HepG2 (cell line): ENCODE data around the gene DPP6. TPM values are rescaled to one million over a fixed set of nuclear protein-coding genes. Genes with fewer than 3 reads are reported as not detected.

Experiments used
- ATAC-seq: fragments of 200-7000 bp; cut with Tn5 transposase; 3 replicates; pipeline ENCODE4 v1.9.1; 2020; ENCODE audit warnings: mild to moderate bottlenecking, moderate library complexity
- BruUV-seq: library from RNA; stranded (reverse); fragments of 400-500 nt; replicated peaks from 2 replicates; lab custom pipeline; 2021; lab: Mats Ljungman, UMichigan
- CTCF ChIA-PET: fragments of 300-600 bp; formaldehyde crosslinking; extraction: SDS; loops from one replicate; lab custom pipeline; 2021; ENCODE audit warnings: low total read pairs, inconsistent platforms, low intra/inter-chr PET ratio; lab: Yijun Ruan, JAX
- POLR2A ChIA-PET: fragments of 350-600 bp; sonication (Branson Sonifier 250); formaldehyde crosslinking; loops from one replicate; lab custom pipeline; 2020; ENCODE audit warnings: antibody characterized with exemption, inconsistent platforms; lab: Yijun Ruan, JAX
- DNase-seq: peaks from one replicate; pipeline ENCODE4 v3.0.0-alpha.2; 2015; ENCODE audit warnings: low spot score
- FAIRE-seq: peaks from 3 replicates; lab custom pipeline; 2011; peaks lifted over from hg19 to GRCh38; lab: Jason Lieb, UNC
- H2AFZ ChIP-seq: one replicate; pipeline ENCODE4 v1.6.1; 2011; ENCODE audit warnings: low read length, inconsistent platforms
- H3K27ac ChIP-seq: fragments of 300-600 bp; 3 replicates; pipeline ENCODE4 v1.8.0; 2011; ENCODE audit warnings: mixed run types, mild to moderate bottlenecking, mixed read lengths, low read length, inconsistent platforms; ENCODE audit not compliant: insufficient read depth; ENCODE audit errors: extremely low read length
- H3K27me3 ChIP-seq, 2 experiments: fragments of 200-600 bp in 1 of 2; 2 replicates in 1 of 2; 3 replicates in 1 of 2; pipeline versions ENCODE4 v1.6.0 to v1.8.0; 2011; ENCODE audit warnings: low read length in 2 of 2, mild to moderate bottlenecking in 2 of 2, moderate library complexity in 2 of 2, inconsistent platforms in 1 of 2; ENCODE audit not compliant: insufficient read depth in 2 of 2, control insufficient read depth in 1 of 2
- H3K36me3 ChIP-seq, 2 experiments: fragments of 200-600 bp in 1 of 2; replicated peaks in 1 of 2; 2 replicates in 1 of 2; 3 replicates in 1 of 2; pipeline versions ENCODE4 v1.5.1 to v1.8.0; 2011; ENCODE audit warnings: low read length in 2 of 2, inconsistent platforms in 1 of 2; ENCODE audit not compliant: insufficient read depth in 2 of 2, control insufficient read depth in 1 of 2
- H3K4me1 ChIP-seq: 2 replicates; pipeline ENCODE4 v1.5.1; 2012; ENCODE audit warnings: low read length, inconsistent platforms; ENCODE audit not compliant: insufficient read depth
- H3K4me2 ChIP-seq: 2 replicates; pipeline ENCODE4 v1.6.0; 2011; ENCODE audit warnings: low read depth, low read length, inconsistent platforms
- H3K4me3 ChIP-seq, 3 experiments: fragments of 200-600 bp in 1 of 3; sonication (generic), shearing (Covaris generic) in 1 of 3; replicated peaks in 1 of 3; 2 replicates each; pipeline ENCODE4 v1.5.1; 2011 to 2016; ENCODE audit warnings: low read length in 3 of 3, inconsistent platforms in 2 of 3, low read depth in 2 of 3, mild to moderate bottlenecking in 2 of 3, control low read depth in 1 of 3, mixed read lengths in 1 of 3; ENCODE audit not compliant: insufficient read depth in 1 of 3
- H3K79me2 ChIP-seq: one replicate; pipeline ENCODE4 v1.6.1; 2011; ENCODE audit warnings: low read length, inconsistent platforms; ENCODE audit not compliant: insufficient read depth
- H3K9ac ChIP-seq: 2 replicates; pipeline ENCODE4 v1.6.0; 2011; ENCODE audit warnings: mild to moderate bottlenecking, low read depth, low read length, inconsistent platforms; ENCODE audit not compliant: insufficient read depth
- H3K9me3 ChIP-seq: 2 replicates; pipeline ENCODE4 v1.5.1; 2012; ENCODE audit warnings: mild to moderate bottlenecking, low read length
- H4K20me1 ChIP-seq: 2 replicates; pipeline ENCODE4 v1.6.0; 2011; ENCODE audit warnings: inconsistent platforms, mild to moderate bottlenecking, low read length, moderate library complexity; ENCODE audit not compliant: insufficient read depth
- ESRRA ChIP-seq: sonication (generic); formaldehyde crosslinking; IDR thresholded peaks from 2 replicates; pipeline ENCODE4 v1.5.1; 2020; ENCODE audit warnings: mild to moderate bottlenecking, low read depth, missing genetic modification reagents
- STAG1 ChIP-seq: sonication (generic); formaldehyde crosslinking; IDR thresholded peaks from 2 replicates; pipeline ENCODE4 v1.4.0; 2020; ENCODE audit warnings: missing genetic modification reagents
- XRCC5 ChIP-seq: fragments of 200-400 bp; formaldehyde crosslinking; optimal IDR thresholded peaks from 2 replicates; pipeline ENCODE3; 2017; ENCODE audit warnings: mild to moderate bottlenecking, low read length
- ZNF263 ChIP-seq: sonication (generic); formaldehyde crosslinking; IDR thresholded peaks from 2 replicates; pipeline ENCODE4 v1.4.0; 2020; ENCODE audit warnings: missing genetic modification reagents
- WGBS: methylation state at CpG from one replicate; pipeline ENCODE4 v1.1.6; 2017; ENCODE audit warnings: low lambda C conversion rate; 5-methylcytosine and 5-hydroxymethylcytosine counted together
- in situ Hi-C: cut with HindIII; loops from 2 replicates; pipeline ENCODE4 v1.10.0; 2017; ENCODE audit warnings: low pct_unique_long_range_greater_than_20kb; ENCODE audit not compliant: extremely low pct_ligation_motif_present
- intact Hi-C: fragments of 100-400 bp; cut with micrococcal nuclease; formaldehyde crosslinking; loops from one replicate; pipeline ENCODE4 v1.10.0; 2022; ENCODE audit not compliant: unreplicated experiment
- polyA plus RNA-seq, 8 experiments: library from polyadenylated mRNA; depleted of rRNA in 3 of 8; stranded (reverse) in 7 of 8; unstranded in 1 of 8; fragments of >200 nt; fragmentation: Illumina TruSeq in 4 of 8; extraction: Trizol in 4 of 8; gene quantifications; 2 replicates each; pipeline versions ENCODE4 v1.2.1 to v1.2.3, GENCODE V29; 2011 to 2016; ENCODE audit warnings: low read depth in 4 of 8, missing spikeins in 1 of 8, mixed read lengths in 1 of 8; ENCODE audit not compliant: insufficient read depth in 1 of 8
- total RNA-seq, 5 experiments: library from RNA; depleted of rRNA; stranded (reverse); fragments of >200 nt; fragmentation: Illumina TruSeq; extraction: Trizol; gene quantifications; 2 replicates each; pipeline ENCODE4 v1.2.3, GENCODE V29; 2016; ENCODE audit warnings: low read depth in 1 of 5
- TF ChIP-seq, protein P1 (sequence below): sonication (generic); formaldehyde crosslinking; IDR thresholded peaks from 2 replicates; pipeline ENCODE4 v1.5.0; 2020; ENCODE audit warnings: mild to moderate bottlenecking, missing genetic modification reagents, moderate library complexity
- TF ChIP-seq, protein P2 (sequence below): sonication (generic); formaldehyde crosslinking; IDR thresholded peaks from 2 replicates; pipeline ENCODE4 v1.4.0; 2020; ENCODE audit warnings: missing genetic modification reagents

The DPP6 gene
- total and polyA plus RNA-seq, 2 of the 13 experiments (the other 11 are each of a cell fraction or from before 2014, with no cell fraction given) = not detected

DNA sequence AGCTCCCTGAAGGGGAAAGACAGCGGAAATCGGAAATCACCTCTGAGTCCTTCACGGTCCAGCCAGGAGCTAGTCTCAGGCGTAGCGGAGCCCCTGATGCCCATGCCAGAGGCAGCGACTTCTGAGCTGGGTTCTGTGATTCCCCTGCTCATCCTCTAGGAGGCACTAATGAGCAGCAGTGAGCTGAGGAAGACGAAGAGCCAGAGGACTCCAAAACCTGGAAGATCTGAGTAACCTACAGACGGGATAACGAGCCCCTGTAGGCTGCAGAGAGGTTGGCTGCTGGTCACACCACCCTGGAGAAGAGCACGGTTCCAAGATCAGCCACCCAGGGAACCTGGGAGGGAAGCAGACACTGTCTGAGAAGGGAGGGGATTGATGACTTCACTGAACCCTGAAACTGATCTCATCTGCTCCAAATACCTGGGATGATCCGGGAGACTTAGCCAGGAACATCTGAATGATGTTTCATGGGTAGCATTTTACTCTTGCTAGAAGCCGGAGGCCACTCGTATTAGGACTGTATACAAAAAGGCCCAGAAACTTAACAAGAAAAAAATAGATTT is 646.6 kb downstream of the DPP6 start:
- POLR2A ChIA-PET = no interaction called here
- Histone ChIP-seq H3K27me3 (peaks cover 2 to 27% of the 10 kb centered on the region in 2 experiments; a peak in 3 of 5 replicates), H3K79me2 (no peaks in the 10 kb centered on the region)

More for the DNA sequence above, 646.6 kb downstream of the DPP6 start:
- WGBS = 35% methylated on average over 13 of the region's 13 CpGs
- CTCF ChIA-PET = interaction anchor here (1.1 kb wide), 1 partner anchor 45 kb away, joined by 3 read pairs; no protein-coding TSS in a partner anchor
- Histone ChIP-seq H3K9me3 (no peaks in the 10 kb centered on the region), H3K4me1 (no peaks in the 10 kb centered on the region), H3K4me3 (no peak overlapping the region), H3K9ac (no peak overlapping the region), H3K4me2 (no peak overlapping the region), H3K27ac (no peak overlapping the region), H3K36me3 (no peaks in the 10 kb centered on the region), H2AFZ (no peak overlapping the region), H4K20me1 (no peaks in the 10 kb centered on the region)
- in situ Hi-C loops = no loop called here
- TF ChIP-seq ZNF263 (CRISPR knock-in tag) (no peak), STAG1 (peak; percentile 32; the same call in 1 of the 2 replicates), XRCC5 (peak; percentile 16), ESRRA (no peak)
- TF ChIP-seq, protein P1, sequence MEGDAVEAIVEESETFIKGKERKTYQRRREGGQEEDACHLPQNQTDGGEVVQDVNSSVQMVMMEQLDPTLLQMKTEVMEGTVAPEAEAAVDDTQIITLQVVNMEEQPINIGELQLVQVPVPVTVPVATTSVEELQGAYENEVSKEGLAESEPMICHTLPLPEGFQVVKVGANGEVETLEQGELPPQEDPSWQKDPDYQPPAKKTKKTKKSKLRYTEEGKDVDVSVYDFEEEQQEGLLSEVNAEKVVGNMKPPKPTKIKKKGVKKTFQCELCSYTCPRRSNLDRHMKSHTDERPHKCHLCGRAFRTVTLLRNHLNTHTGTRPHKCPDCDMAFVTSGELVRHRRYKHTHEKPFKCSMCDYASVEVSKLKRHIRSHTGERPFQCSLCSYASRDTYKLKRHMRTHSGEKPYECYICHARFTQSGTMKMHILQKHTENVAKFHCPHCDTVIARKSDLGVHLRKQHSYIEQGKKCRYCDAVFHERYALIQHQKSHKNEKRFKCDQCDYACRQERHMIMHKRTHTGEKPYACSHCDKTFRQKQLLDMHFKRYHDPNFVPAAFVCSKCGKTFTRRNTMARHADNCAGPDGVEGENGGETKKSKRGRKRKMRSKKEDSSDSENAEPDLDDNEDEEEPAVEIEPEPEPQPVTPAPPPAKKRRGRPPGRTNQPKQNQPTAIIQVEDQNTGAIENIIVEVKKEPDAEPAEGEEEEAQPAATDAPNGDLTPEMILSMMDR (CRISPR knock-in tag) = peak; percentile 54
- TF ChIP-seq, protein P2, sequence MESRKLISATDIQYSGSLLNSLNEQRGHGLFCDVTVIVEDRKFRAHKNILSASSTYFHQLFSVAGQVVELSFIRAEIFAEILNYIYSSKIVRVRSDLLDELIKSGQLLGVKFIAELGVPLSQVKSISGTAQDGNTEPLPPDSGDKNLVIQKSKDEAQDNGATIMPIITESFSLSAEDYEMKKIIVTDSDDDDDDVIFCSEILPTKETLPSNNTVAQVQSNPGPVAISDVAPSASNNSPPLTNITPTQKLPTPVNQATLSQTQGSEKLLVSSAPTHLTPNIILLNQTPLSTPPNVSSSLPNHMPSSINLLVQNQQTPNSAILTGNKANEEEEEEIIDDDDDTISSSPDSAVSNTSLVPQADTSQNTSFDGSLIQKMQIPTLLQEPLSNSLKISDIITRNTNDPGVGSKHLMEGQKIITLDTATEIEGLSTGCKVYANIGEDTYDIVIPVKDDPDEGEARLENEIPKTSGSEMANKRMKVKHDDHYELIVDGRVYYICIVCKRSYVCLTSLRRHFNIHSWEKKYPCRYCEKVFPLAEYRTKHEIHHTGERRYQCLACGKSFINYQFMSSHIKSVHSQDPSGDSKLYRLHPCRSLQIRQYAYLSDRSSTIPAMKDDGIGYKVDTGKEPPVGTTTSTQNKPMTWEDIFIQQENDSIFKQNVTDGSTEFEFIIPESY (CRISPR knock-in tag) = peak; percentile 61; the same call in 1 of the 2 replicates
- intact Hi-C loops = no loop called here
- BruUV-seq = no TSS peak
- FAIRE-seq = no peak
- DNase-seq = peak; percentile 7
- ATAC-seq = peak; percentile 65; the same call in 2 of the 3 replicates
